HepG2 (cell line): ENCODE results near the gene GPC3. TPM values are rescaled to one million over a fixed set of nuclear protein-coding genes. Genes with fewer than 3 reads are reported as not detected.

Experiments
- EP300 ChIP-seq, 3 experiments: sonication (generic) in 1 of 3; formaldehyde crosslinking in 1 of 3; IDR thresholded peaks; 2 replicates each; pipeline versions ENCODE4 v1.5.1 to v1.6.1; 2011 to 2020; ENCODE audit warnings: low read depth in 2 of 3, low read length in 2 of 3, borderline replicate concordance in 1 of 3, improper control_type of control experiment in 1 of 3, mild to moderate bottlenecking in 1 of 3, missing genetic modification reagents in 1 of 3, moderate library complexity in 1 of 3
- FIP1L1 ChIP-seq: fragments of 200-400 bp; formaldehyde crosslinking; IDR thresholded peaks from 2 replicates; pipeline ENCODE4 v1.6.1; 2018; ENCODE audit warnings: low read depth, mild to moderate bottlenecking, low read length, moderate library complexity, borderline replicate concordance; ENCODE audit not compliant: insufficient read depth
- HNRNPL ChIP-seq: fragments of 200-400 bp; formaldehyde crosslinking; IDR thresholded peaks from 2 replicates; pipeline ENCODE4 v1.6.1; 2017; ENCODE audit warnings: mild to moderate bottlenecking, low read depth, low read length
- ISL2 ChIP-seq: sonication (generic); formaldehyde crosslinking; IDR thresholded peaks from 2 replicates; pipeline ENCODE4 v1.5.0; 2020; ENCODE audit warnings: missing genetic modification reagents
- MTF1 ChIP-seq: sonication (generic); formaldehyde crosslinking; IDR thresholded peaks from 2 replicates; pipeline ENCODE4 v1.5.0; 2020; ENCODE audit warnings: missing genetic modification reagents
- MZF1 ChIP-seq: sonication (generic); formaldehyde crosslinking; IDR thresholded peaks from 2 replicates; pipeline ENCODE4 v1.8.1; 2023; ENCODE audit warnings: mild to moderate bottlenecking, missing genetic modification reagents, borderline replicate concordance
- POLR2G ChIP-seq: fragments of 200-400 bp; formaldehyde crosslinking; IDR thresholded peaks from 2 replicates; pipeline ENCODE4 v1.6.1; 2018; ENCODE audit warnings: mild to moderate bottlenecking, low read depth, low read length, moderate library complexity
- RFXAP ChIP-seq: sonication (generic); formaldehyde crosslinking; IDR thresholded peaks from 2 replicates; pipeline ENCODE4 v1.4.0; 2020; ENCODE audit warnings: missing genetic modification reagents, borderline replicate concordance
- SRY ChIP-seq: sonication (generic); formaldehyde crosslinking; IDR thresholded peaks from 2 replicates; pipeline ENCODE4 v1.8.0; 2022; ENCODE audit warnings: mild to moderate bottlenecking, missing genetic modification reagents
- TCF7 ChIP-seq: sonication (generic); IDR thresholded peaks from 2 replicates; pipeline ENCODE4 v1.6.1; 2016; ENCODE audit warnings: antibody characterized with exemption, low read depth
- ZFP90 ChIP-seq: sonication (generic); formaldehyde crosslinking; IDR thresholded peaks from 2 replicates; pipeline ENCODE4 v1.8.0; 2022; ENCODE audit warnings: missing genetic modification reagents, mild to moderate bottlenecking, inconsistent platforms, borderline replicate concordance
- ZNF343 ChIP-seq: sonication (generic); formaldehyde crosslinking; IDR thresholded peaks from 2 replicates; pipeline ENCODE4 v1.4.0; 2020; ENCODE audit warnings: mild to moderate bottlenecking, missing genetic modification reagents
- ZNF577 ChIP-seq: sonication (generic); formaldehyde crosslinking; IDR thresholded peaks from 2 replicates; pipeline ENCODE4 v1.4.0; 2020; ENCODE audit warnings: mild to moderate bottlenecking, low read depth, missing genetic modification reagents, borderline replicate concordance
- ZNF672 ChIP-seq: sonication (generic); formaldehyde crosslinking; IDR thresholded peaks from 2 replicates; pipeline ENCODE4 v1.8.1; 2022; ENCODE audit warnings: missing genetic modification reagents
- ZNF713 ChIP-seq: sonication (generic); formaldehyde crosslinking; IDR thresholded peaks from 2 replicates; pipeline ENCODE4 v1.4.0; 2020; ENCODE audit warnings: mild to moderate bottlenecking, missing genetic modification reagents
- ZNF891 ChIP-seq: sonication (generic); formaldehyde crosslinking; IDR thresholded peaks from 2 replicates; pipeline ENCODE4 v1.5.0; 2020; ENCODE audit warnings: mild to moderate bottlenecking, missing genetic modification reagents
- polyA plus RNA-seq, 8 experiments: library from polyadenylated mRNA; depleted of rRNA in 3 of 8; stranded (reverse) in 7 of 8; unstranded in 1 of 8; fragments of >200 nt; fragmentation: Illumina TruSeq in 4 of 8; extraction: Trizol in 4 of 8; gene quantifications; 2 replicates each; pipeline versions ENCODE4 v1.2.1 to v1.2.3, GENCODE V29; 2011 to 2016; ENCODE audit warnings: low read depth in 4 of 8, missing spikeins in 1 of 8, mixed read lengths in 1 of 8; ENCODE audit not compliant: insufficient read depth in 1 of 8
- total RNA-seq, 5 experiments: library from RNA; depleted of rRNA; stranded (reverse); fragments of >200 nt; fragmentation: Illumina TruSeq; extraction: Trizol; gene quantifications; 2 replicates each; pipeline ENCODE4 v1.2.3, GENCODE V29; 2016; ENCODE audit warnings: low read depth in 1 of 5
- TF ChIP-seq, protein P1 (sequence below): sonication (generic); formaldehyde crosslinking; IDR thresholded peaks from 2 replicates; pipeline ENCODE4 v1.5.0; 2020; ENCODE audit warnings: mild to moderate bottlenecking, missing genetic modification reagents
- TF ChIP-seq, protein P2 (sequence below): sonication (generic); formaldehyde crosslinking; IDR thresholded peaks from 2 replicates; pipeline ENCODE4 v1.4.0; 2020; ENCODE audit warnings: missing genetic modification reagents
- TF ChIP-seq, protein P3 (sequence below): sonication (generic); formaldehyde crosslinking; IDR thresholded peaks from 2 replicates; pipeline ENCODE4 v1.5.0; 2020; ENCODE audit warnings: mild to moderate bottlenecking, missing genetic modification reagents, borderline replicate concordance
- TF ChIP-seq, protein P4 (sequence below): sonication (generic); formaldehyde crosslinking; IDR thresholded peaks from 2 replicates; pipeline ENCODE4 v1.4.0; 2020; ENCODE audit warnings: mild to moderate bottlenecking, low read depth, missing genetic modification reagents

The GPC3 gene
- total and polyA plus RNA-seq, 2 of the 13 experiments (the other 11 are each of a cell fraction or from before 2014, with no cell fraction given), result 1,799 to 3,263 TPM

DNA sequence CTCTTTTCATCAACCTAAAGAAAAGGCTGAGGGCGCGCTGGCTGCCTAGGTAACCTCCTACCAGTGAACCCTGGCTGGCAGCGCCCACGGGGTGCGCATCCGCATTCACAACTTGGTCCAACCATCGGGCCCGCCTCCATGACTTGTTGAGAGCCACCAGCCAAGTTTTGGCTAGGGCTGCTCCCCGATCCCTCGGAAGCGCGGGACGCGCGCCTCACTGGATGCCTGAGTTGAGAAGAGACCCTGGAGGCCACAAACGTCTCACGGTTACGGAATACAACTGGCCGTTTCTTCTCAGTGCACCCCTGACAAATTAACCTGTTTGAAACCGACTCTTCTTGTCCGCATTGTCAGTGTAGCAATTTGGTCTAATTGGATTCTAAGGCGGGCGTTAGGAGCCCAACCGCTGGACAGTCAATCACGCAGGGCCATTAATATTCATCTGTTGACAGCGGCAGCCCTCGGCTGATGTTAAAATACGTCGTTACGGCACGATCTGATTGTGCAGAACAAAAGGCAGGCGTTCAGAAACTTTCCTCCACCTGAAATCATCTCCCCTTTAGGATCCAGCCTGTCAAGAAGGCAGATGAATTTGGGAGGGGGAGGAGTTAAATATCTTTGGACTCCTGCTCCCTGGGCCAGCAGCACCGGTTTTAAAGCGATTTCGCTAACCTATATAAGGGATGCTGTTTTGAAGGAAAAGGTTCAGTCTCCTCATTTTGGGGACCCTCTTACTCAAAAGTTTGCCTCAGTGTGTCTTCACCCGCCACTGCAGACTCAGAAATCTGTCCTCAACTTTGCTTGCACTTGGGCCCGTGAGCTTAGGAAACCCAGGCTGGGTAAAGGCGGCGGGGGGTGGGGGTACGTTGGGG is 1.2 kb downstream of the GPC3 start (continued):
- TF ChIP-seq, protein P1, sequence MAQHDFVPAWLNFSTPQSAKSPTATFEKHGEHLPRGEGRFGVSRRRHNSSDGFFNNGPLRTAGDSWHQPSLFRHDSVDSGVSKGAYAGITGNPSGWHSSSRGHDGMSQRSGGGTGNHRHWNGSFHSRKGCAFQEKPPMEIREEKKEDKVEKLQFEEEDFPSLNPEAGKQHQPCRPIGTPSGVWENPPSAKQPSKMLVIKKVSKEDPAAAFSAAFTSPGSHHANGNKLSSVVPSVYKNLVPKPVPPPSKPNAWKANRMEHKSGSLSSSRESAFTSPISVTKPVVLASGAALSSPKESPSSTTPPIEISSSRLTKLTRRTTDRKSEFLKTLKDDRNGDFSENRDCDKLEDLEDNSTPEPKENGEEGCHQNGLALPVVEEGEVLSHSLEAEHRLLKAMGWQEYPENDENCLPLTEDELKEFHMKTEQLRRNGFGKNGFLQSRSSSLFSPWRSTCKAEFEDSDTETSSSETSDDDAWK (CRISPR knock-in tag), result no peak
- no peak for TF ChIP-seq MZF1 (CRISPR knock-in tag)
- TF ChIP-seq ZNF891 (CRISPR knock-in tag), result no peak
- 0 out of 2 replicates have a peak, but pooled peaks have one; percentile 33 for TF ChIP-seq SRY (CRISPR knock-in tag)
- no peak for TF ChIP-seq ZNF713 (CRISPR knock-in tag)
- TF ChIP-seq, protein P2, sequence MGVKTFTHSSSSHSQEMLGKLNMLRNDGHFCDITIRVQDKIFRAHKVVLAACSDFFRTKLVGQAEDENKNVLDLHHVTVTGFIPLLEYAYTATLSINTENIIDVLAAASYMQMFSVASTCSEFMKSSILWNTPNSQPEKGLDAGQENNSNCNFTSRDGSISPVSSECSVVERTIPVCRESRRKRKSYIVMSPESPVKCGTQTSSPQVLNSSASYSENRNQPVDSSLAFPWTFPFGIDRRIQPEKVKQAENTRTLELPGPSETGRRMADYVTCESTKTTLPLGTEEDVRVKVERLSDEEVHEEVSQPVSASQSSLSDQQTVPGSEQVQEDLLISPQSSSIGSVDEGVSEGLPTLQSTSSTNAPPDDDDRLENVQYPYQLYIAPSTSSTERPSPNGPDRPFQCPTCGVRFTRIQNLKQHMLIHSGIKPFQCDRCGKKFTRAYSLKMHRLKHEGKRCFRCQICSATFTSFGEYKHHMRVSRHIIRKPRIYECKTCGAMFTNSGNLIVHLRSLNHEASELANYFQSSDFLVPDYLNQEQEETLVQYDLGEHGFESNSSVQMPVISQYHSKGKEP (CRISPR knock-in tag), result no peak
- TF ChIP-seq, protein P3, sequence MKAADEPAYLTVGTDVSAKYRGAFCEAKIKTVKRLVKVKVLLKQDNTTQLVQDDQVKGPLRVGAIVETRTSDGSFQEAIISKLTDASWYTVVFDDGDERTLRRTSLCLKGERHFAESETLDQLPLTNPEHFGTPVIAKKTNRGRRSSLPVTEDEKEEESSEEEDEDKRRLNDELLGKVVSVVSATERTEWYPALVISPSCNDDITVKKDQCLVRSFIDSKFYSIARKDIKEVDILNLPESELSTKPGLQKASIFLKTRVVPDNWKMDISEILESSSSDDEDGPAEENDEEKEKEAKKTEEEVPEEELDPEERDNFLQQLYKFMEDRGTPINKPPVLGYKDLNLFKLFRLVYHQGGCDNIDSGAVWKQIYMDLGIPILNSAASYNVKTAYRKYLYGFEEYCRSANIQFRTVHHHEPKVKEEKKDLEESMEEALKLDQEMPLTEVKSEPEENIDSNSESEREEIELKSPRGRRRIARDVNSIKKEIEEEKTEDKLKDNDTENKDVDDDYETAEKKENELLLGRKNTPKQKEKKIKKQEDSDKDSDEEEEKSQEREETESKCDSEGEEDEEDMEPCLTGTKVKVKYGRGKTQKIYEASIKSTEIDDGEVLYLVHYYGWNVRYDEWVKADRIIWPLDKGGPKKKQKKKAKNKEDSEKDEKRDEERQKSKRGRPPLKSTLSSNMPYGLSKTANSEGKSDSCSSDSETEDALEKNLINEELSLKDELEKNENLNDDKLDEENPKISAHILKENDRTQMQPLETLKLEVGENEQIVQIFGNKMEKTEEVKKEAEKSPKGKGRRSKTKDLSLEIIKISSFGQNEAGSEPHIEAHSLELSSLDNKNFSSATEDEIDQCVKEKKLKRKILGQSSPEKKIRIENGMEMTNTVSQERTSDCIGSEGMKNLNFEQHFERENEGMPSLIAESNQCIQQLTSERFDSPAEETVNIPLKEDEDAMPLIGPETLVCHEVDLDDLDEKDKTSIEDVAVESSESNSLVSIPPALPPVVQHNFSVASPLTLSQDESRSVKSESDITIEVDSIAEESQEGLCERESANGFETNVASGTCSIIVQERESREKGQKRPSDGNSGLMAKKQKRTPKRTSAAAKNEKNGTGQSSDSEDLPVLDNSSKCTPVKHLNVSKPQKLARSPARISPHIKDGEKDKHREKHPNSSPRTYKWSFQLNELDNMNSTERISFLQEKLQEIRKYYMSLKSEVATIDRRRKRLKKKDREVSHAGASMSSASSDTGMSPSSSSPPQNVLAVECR (CRISPR knock-in tag), result peak; percentile 26; the same call in 1 of the 2 replicates
- no peak for TF ChIP-seq RFXAP (CRISPR knock-in tag)
- TF ChIP-seq ZFP90, result 0 out of 2 replicates have a peak, but pooled peaks have one; percentile 30
- TF ChIP-seq EP300 (IDR thresholded peaks at IDR 0.05; ENCODE audit: low read depth in 2 of 2, low read length in 2 of 2), result no peak
- TF ChIP-seq EP300 (CRISPR knock-in tag; IDR thresholded peaks at IDR 0.05; ENCODE audit: borderline replicate concordance), result no peak
- no peak for TF ChIP-seq TCF7
- no peak for TF ChIP-seq ZNF672 (CRISPR knock-in tag)
- no peak for TF ChIP-seq FIP1L1
- no peak for TF ChIP-seq ISL2 (CRISPR knock-in tag)
- no peak for TF ChIP-seq MTF1 (CRISPR knock-in tag)
- peak; percentile 0; the same call in 1 of the 2 replicates for TF ChIP-seq POLR2G
- no peak for TF ChIP-seq ZNF343 (CRISPR knock-in tag)
- 0 out of 2 replicates have a peak, but pooled peaks have one; percentile 18 for TF ChIP-seq HNRNPL
- TF ChIP-seq, protein P4, sequence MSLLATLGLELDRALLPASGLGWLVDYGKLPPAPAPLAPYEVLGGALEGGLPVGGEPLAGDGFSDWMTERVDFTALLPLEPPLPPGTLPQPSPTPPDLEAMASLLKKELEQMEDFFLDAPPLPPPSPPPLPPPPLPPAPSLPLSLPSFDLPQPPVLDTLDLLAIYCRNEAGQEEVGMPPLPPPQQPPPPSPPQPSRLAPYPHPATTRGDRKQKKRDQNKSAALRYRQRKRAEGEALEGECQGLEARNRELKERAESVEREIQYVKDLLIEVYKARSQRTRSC (CRISPR knock-in tag), result no peak
- no peak for TF ChIP-seq ZNF577 (CRISPR knock-in tag)
